Measurements from ENCODE around the gene CHRND. TPM values are rescaled to one million over a fixed set of nuclear protein-coding genes. Genes with fewer than 3 reads are reported as not detected.
"Not testable (repeated sequence)": the region's sequence is repeated elsewhere in the genome, so short reads cannot be mapped to it uniquely, and the experiment has no call there.

Gene CHRND
- total RNA-seq, 2 experiments from 2014 or later = not detected

GRCh38 chr2:232532419-232532818 lies 6.5 kb downstream of the CHRND start:
- Mint-ChIP-seq H3K9me3 (no peaks in the 10 kb centered on the region), H3K4me1 (ENCODE audit: low read depth) (peaks cover 12% of the 10 kb centered on the region), H3K36me3 (ENCODE audit: low read depth) (no peaks in the 10 kb centered on the region), H3K4me3 (no peak overlapping the region), H3K27ac (no peak overlapping the region), H3K27me3 (peaks cover 52% of the 10 kb centered on the region)
- DNase-seq (no peak), ATAC-seq (ENCODE audit: poor library complexity) (no peak)
- no peak for TF ChIP-seq CTCF (IDR thresholded peaks at IDR 0.05)
- Histone ChIP-seq H3K36me3 (ENCODE audit: insufficient read depth, low read length) (no peaks in the 10 kb centered on the region), H3K27ac (ENCODE audit: low read depth in 1 of 2, low read length in 2 of 2) (no peak overlapping the region), H3K9me3 (ENCODE audit: control insufficient read depth in 1 of 2, insufficient read depth in 1 of 2, low read length in 2 of 2) (peaks cover 0 to 15% of the 10 kb centered on the region in 2 experiments), H3K4me3 (ENCODE audit: low read length) (no peak overlapping the region), H3K4me1 (ENCODE audit: insufficient read depth, low read length) (peaks cover 13% of the 10 kb centered on the region), H3K27me3 (ENCODE audit: control insufficient read depth in 1 of 2, insufficient read depth in 2 of 2, low read length in 2 of 2) (peaks cover 20 to 21% of the 10 kb centered on the region in 2 experiments)
- CTCF ChIA-PET = interaction anchor here (0.7 kb wide), 1 partner anchor 38 kb away, joined by 4 read pairs; no protein-coding TSS in a partner anchor
- intact Hi-C loops (cut with DNase I, micrococcal nuclease) = no loop called here
- POLR2A ChIA-PET = no interaction called here

GRCh38 chr2:232532821-232533220 lies 6.9 kb downstream of the CHRND start:
- H3K36me3 Mint-ChIP-seq (ENCODE audit: low read depth); H3K27ac ChIP-seq (ENCODE audit: low read depth in 1 of 2, low read length in 2 of 2); POLR2A ChIA-PET; H3K9me3 Mint-ChIP-seq; H3K27ac Mint-ChIP-seq; CTCF ChIA-PET; H3K4me3 Mint-ChIP-seq; intact Hi-C loops (cut with DNase I, micrococcal nuclease); ATAC-seq (ENCODE audit: poor library complexity); H3K36me3 ChIP-seq (ENCODE audit: insufficient read depth, low read length); H3K4me3 ChIP-seq (ENCODE audit: low read length); DNase-seq: not testable (repeated sequence)
- peaks cover 13% of the 10 kb centered on the region for H3K4me1 ChIP-seq (ENCODE audit: insufficient read depth, low read length)
- peaks cover 12% of the 10 kb centered on the region for H3K4me1 Mint-ChIP-seq (ENCODE audit: low read depth)
- H3K27me3 Mint-ChIP-seq = peaks cover 48% of the 10 kb centered on the region
- peaks cover 0 to 15% of the 10 kb centered on the region in 2 experiments for H3K9me3 ChIP-seq (ENCODE audit: control insufficient read depth in 1 of 2, insufficient read depth in 1 of 2, low read length in 2 of 2)
- peaks cover 19 to 23% of the 10 kb centered on the region in 2 experiments for H3K27me3 ChIP-seq (ENCODE audit: control insufficient read depth in 1 of 2, insufficient read depth in 2 of 2, low read length in 2 of 2)

GRCh38 chr2:232533944-232534710 lies 8.2 kb downstream of the CHRND start:
- intact Hi-C loops (cut with DNase I, micrococcal nuclease) = no loop called here
- DNase-seq (no peak), ATAC-seq (ENCODE audit: poor library complexity) (no peak)
- H3K9me3 ChIP-seq (ENCODE audit: control insufficient read depth in 1 of 2, insufficient read depth in 1 of 2, low read length in 2 of 2) = peaks cover 0 to 15% of the 10 kb centered on the region in 2 experiments
- H3K27ac Mint-ChIP-seq = no peak overlapping the region
- no peaks in the 10 kb centered on the region for H3K9me3 Mint-ChIP-seq
- H3K27ac ChIP-seq (ENCODE audit: low read depth in 1 of 2, low read length in 2 of 2) = no peak overlapping the region
- no peak overlapping the region for H3K4me3 ChIP-seq (ENCODE audit: low read length)
- H3K4me1 Mint-ChIP-seq (ENCODE audit: low read depth) = peaks cover 2% of the 10 kb centered on the region
- H3K36me3 ChIP-seq (ENCODE audit: insufficient read depth, low read length) = no peaks in the 10 kb centered on the region
- ChIA-PET CTCF (no interaction called here), POLR2A (no interaction called here)
- no peak for TF ChIP-seq CTCF (IDR thresholded peaks at IDR 0.05)
- no peak overlapping the region for H3K4me3 Mint-ChIP-seq
- H3K27me3 Mint-ChIP-seq = peaks cover 35% of the 10 kb centered on the region
- no peaks in the 10 kb centered on the region for H3K36me3 Mint-ChIP-seq (ENCODE audit: low read depth)
- peaks cover 2% of the 10 kb centered on the region for H3K4me1 ChIP-seq (ENCODE audit: insufficient read depth, low read length)
- peaks cover 6 to 23% of the 10 kb centered on the region in 2 experiments for H3K27me3 ChIP-seq (ENCODE audit: control insufficient read depth in 1 of 2, insufficient read depth in 2 of 2, low read length in 2 of 2)

All from CD4-positive, alpha-beta T cell (primary cell).